Stimulated activated CD8-positive, alpha-beta memory T cell treated with anti-CD3 and anti-CD28 coated beads, Interleukin-7, amount 100 ng/mL, for 1 hour (primary cell): Measurements from ENCODE around the gene ESR2.
"Not testable (repeated sequence)": the region's sequence is repeated elsewhere in the genome, so short reads cannot be mapped to it uniquely, and the experiment has no call there.

ENCODE experiments used
- DNase-seq, 2 donors: peaks; one replicate each; pipeline ENCODE4 v3.0.0-alpha.2; 2020; ENCODE audit warnings: low read depth in 2 of 2

Gene ESR2

DNA sequence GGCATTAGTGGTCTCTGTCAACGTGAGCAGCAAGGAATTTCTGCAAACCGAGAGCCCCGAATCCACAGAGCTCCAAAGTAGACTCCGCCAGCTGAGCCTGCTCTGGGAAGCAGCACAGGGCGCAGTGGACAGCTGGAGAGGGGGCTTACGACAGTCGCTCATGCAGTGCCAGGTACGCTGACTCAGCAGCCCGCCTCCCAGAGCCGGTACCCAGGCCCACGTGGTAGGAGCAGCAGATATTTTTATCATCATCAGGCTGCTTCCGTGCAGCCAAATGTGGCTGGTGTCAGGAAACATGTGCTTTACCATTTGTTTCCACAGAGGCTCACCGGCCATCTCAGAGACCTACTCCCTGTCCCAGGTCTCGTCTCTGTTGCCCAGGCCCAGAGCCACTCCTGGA, 73.7 kb downstream of the ESR2 start:
- no peak for DNase-seq

- DNase-seq: no peak
These were observed 74.1 kb downstream of the ESR2 start for GRCh38 chr14:64220056-64220455.

DNA sequence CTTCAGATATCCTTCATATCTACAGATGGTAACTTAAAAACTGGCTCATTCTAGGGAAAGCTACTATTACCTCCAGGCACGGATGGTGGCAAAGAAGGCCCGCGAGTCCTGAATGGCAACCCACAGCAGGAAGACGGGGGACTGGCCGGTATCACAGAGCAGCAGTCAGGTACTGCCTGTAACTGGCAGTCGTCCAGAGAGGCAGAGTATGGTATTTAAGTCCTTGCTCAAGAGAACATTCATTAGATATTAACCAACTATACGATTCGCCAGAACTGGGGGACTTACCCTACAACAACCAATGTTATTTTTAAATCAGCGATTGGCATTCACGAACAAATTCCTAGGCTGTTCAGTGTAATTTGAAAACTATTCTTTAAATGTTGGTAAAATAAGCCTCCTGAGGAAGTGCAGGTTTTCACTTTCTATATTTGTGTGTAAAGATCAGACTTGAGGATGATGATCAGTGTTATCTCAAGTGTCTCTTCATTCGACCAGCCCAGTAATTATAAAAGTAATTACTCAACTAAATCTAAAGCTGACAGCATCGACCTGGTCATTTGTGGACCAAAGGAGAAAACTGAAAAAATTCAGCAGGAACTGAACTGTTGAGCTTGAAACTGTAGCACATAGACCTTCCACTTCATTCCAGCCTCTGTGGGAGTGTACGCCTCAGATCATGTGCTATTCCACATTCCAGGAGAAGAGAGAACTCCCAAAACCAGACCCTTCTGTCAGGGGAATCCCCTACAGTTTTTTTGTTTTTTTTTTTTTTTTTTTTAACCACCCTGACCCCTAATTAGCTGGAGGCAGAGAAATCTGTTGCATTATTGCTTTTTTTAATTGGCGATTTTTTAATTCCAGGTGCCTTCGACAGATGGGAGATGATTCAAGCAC, 75.6 kb downstream of the ESR2 start:
- no peak for DNase-seq

- DNase-seq: no peak
These were observed 76.3 kb downstream of the ESR2 start for GRCh38 chr14:64217834-64218233.

- DNase-seq: no peak
These were observed 76.9 kb downstream of the ESR2 start for GRCh38 chr14:64217308-64217707.

DNA sequence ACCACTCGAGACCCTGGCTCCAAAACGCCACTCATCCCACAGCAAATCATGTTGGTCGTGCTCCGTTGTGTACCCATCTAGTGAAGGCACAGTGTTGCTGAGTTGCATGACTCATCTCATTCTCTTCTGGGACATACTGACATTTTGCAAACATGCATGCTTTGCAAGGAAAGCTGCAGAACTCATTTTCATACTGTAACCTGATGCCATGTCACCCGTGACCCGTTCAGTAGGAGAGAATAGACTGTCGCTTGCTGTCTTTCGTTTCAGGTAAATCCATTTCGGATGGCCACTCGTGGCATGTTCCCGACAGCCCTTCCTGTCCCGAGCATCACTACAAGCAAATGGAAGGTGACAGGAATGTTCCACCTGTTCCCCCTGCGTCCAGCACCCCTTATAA, 78.2 kb downstream of the ESR2 start:
- no peak for DNase-seq

GRCh38 chr14:64215274-64215673, 78.9 kb downstream of the ESR2 start:
- DNase-seq: no peak

DNA sequence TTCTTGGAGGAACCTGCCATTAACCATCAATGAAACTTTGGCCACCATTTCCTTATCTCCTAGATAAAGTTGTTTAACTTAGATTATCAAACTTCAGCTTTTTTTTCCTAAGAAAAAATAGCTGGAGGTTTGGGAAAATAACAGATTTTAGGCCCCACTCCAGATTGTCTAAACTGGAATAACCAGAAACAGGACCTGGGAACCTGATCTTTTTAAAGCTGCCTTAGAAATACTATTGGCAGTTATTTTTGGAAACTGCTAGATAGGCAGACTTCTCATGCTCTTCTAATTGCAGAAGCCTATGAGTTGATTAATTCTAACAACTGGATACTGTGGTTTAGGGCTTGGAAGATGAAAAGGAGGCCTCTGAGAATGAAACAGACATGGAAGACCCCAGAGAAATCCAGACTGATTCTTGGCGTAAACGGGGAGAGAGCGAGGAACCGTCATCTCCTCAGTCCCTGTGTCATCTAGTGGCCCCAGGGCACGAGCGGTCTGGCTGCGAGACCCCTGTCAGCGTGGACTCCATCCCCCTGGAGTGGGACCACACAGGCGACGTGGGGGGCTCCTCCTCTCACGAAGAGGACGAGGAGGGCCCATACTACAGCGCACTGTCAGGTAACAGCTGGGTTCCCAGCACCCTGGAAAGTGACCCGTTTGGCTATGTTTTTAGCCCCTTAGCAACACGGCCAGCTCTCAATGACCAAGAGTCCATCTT, 80.2 kb downstream of the ESR2 start:
- no peak for DNase-seq

DNA sequence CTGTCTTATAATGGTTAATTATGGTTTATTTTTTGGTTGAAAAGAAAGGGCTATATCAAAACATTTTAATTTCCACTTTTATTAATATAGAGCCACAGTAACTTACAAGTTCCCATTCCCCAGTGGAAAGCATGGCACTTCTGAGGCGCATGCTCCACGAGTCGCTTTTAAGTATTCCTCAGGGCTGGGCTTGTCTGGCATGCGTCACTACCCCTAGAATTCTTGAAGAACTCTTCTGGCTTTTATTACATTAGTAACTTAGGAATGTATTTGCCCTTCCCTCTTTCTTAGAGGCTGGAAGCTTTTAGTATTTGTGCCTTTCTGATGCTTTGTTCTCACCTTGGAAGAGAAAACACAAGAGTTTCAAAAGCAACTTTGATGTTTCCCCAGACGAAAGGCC, 81.1 kb downstream of the ESR2 start:
- no peak for DNase-seq

DNA sequence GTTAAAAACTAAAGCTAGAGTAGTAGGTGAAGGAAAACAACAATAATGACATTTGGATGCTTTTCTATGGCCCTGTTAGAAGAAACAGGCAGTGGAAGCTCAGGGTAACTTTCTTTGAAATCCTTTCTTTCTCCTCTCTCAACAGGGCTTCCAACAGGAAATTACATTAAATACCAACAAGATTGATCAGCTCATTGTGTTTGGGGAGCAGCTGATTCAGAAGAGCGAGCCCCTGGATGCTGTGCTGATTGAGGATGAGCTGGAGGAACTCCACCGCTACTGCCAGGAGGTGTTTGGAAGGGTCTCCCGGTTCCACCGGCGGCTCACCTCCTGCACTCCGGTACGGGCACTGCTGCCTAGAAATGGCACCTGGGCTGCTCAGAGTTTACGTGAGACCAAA, 81.5 kb downstream of the ESR2 start:
- no peak for DNase-seq

GRCh38 chr14:64210912-64211311, 83.3 kb downstream of the ESR2 start:
- not testable (repeated sequence) for DNase-seq

DNA sequence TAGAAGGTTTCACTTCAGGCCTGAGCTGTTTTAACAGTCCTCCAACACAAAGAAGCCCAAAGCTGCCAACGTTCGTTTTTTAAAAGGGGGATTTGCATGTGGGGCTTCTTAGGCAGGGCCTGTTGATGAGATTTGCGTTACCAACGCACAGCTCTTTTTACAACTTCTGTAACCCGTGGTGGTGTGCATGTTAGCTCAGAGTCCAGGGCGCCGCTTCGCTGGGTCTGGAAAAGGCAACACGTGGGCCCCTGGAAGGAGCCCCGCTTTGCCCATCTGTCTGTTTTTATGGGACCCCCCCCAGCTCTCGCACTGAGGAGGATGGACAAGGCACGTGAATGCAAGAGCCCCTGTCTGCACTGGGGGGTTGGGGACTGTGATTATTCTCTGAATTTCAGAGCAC, 84.0 kb downstream of the ESR2 start:
- no peak for DNase-seq

DNA sequence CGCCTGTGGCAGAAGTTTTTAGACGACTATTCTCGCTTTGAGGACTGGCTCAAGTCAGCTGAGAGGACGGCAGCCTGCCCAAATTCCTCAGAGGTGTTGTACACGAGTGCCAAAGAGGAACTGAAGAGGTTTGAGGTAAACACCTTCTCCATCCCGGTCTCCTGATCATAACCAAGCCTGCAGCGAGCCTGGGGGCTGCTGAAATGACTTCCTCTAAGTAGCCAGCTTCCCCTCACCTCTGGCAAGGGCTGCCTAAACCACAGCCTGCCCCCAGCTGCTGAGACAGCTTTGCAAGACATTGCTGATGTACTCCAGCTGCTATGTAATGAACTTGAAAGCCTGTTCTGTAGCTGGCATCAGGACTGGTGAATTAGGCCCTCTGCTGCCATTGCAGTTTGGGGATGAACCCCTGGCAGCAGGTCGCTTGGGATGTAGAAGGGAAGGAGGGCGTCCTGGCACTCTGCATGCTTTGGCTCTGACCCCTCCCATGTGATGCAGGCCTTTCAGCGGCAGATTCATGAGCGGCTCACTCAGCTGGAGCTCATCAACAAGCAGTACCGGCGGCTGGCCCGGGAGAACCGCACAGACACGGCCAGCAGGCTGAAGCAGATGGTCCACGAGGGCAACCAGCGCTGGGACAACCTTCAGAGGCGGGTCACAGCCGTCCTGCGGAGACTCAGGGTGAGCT, 84.6 kb downstream of the ESR2 start:
- DNase-seq: no peak

DNA sequence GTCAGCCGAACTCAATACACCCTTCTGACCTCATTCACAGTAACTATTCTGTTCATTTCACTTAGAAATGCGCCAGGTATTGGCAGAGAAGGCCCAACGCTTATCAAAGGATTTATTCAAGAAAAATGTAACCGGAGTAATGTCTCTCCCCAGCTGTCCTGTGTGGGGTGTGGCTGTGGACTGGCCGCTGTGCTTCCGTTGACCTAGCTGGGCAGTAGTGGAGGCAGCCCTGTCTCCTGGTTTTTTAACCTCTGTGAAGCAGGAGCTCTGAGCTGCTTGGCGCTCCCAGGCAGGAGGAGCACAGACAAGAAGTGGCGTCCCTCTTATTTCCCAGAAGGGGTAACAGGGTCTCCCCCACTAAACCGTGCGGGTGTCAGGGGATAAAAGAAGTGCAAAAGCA, 85.2 kb downstream of the ESR2 start:
- no peak for DNase-seq

DNA sequence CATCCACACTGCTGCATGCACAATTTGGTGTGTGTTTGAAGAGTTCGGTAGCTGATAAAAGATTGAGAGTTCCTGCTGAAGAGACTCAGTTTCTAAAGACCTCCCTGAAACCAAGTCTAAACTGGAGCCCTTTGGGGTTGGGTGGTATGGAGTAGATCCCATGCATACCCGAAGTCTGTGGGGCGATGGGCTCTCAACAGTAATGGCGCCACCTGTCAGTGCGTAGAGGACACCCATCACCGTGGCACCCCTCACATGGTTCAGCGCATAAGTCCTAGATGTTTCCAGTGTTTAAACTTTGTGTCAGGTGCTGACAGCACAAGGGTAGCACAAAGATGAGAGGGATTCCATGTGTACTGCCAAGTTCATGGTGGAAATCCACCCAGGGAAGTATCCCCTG, 85.9 kb downstream of the ESR2 start:
- no peak for DNase-seq

GRCh38 chr14:64203366-64204006, 90.7 kb downstream of the ESR2 start:
- DNase-seq: no peak

DNA sequence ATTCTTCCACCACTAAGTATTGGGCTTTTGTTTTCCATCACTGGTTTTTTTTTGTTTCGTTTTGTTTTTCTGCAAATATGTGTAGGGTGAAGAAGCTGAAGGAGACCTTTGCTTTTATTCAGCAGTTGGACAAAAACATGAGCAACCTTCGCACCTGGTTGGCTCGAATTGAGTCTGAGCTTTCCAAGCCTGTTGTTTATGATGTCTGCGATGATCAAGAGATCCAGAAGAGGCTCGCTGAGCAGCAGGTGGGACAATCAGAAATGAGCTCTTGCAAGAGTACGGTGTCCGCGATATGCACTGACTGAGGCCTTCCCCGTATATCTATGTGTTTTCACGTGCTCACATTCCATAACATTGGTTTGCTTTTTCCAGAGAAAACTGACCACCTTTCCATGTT, 91.5 kb downstream of the ESR2 start:
- no peak for DNase-seq

GRCh38 chr14:64201921-64202545, 92.1 kb downstream of the ESR2 start:
- DNase-seq: no peak

DNA sequence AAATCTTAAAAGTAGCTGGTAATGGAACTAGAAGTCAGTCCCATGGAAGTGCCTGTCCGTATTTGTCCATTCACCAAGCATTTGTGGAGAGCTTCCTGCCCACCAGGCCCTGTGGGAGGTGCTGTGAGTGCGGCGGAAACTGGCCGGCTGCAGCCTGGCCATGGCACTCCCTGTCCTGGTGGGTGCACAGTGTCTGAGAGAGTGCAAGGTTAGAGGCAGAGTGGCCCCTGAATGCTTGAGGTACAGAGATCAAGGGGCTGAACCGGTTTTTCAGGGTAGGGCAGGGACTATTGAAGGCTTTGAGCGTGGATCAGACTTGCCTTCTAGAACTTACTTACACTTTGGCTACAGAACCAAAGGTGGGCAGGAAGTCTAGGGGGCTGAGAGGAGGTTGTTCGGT, 92.9 kb downstream of the ESR2 start:
- DNase-seq: no peak

DNA sequence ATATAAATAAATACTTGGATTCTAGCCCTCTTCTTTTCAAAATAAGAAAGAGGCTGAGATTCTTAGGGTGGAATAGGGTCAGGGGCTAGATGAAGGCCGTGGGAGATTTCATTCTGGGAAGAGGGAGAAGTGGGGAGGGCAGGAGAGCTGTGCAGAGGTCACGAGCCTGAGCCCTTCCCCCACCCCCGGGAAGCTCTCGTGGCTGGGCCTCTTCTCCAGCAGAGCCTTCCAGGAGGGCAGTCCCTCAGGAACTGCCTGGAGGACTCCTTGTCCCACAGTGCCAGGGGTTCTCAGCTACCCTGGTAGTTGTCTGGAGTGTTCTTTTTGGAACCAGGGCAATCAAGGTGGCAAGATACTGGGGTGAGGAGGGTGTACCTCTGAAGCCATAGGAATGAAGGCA, 94.0 kb downstream of the ESR2 start:
- no peak for DNase-seq

DNA sequence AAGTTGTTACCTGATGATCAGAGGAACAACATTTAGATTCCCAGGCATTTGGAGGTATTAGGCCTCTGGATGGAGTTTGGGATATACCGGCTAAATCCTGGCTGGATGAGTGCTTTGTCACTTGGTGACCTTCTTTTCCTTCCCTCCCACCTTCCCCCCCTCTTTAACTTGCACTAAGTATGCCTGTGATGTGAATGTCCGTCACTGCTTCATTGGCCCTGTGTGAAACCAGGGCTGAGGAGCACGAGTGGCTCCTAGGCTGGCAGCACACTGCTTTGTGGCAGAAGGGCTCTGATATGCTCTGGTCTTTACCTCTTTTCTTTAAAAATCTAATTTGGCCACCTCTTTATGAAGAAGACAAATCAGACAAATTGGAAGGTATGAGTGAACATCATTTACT, 95.7 kb downstream of the ESR2 start:
- DNase-seq: no peak

- no peak for DNase-seq
These were observed 96.2 kb downstream of the ESR2 start for GRCh38 chr14:64197996-64198395.
